Activated T-cell treated with anti-CD3 and anti-CD28 coated beads for 24 hours (primary cell): ENCODE results near the gene APBA2.
A peak's percentile ranks its signal among the peaks of the same experiment; 100 is the strongest.

Source experiments
- DNase-seq: peaks from one replicate; pipeline ENCODE4 v3.0.0-alpha.2; 2020; ENCODE audit warnings: low read depth

Gene APBA2

GRCh38 chr15:28935316-28935715 is 49.5 kb downstream of the APBA2 start:
- peak; percentile 29 for DNase-seq

GRCh38 chr15:28936081-28936480 is 50.3 kb downstream of the APBA2 start:
- no peak for DNase-seq

- no peak for DNase-seq
Observed at GRCh38 chr15:28936481-28936881, 50.7 kb downstream of the APBA2 start.

GRCh38 chr15:28937271-28937670 is 51.5 kb downstream of the APBA2 start:
- DNase-seq = no peak

GRCh38 chr15:28942046-28942445 is 56.3 kb downstream of the APBA2 start:
- no peak for DNase-seq

- no peak for DNase-seq
Observed at GRCh38 chr15:28942571-28942970, 56.8 kb downstream of the APBA2 start.

GRCh38 chr15:28943146-28943545 is 57.4 kb downstream of the APBA2 start:
- DNase-seq = no peak

GRCh38 chr15:28943611-28944230 is 57.9 kb downstream of the APBA2 start:
- DNase-seq = no peak

GRCh38 chr15:28944286-28944685 is 58.5 kb downstream of the APBA2 start:
- DNase-seq = no peak

- DNase-seq = no peak
Observed at GRCh38 chr15:28944696-28945300, 59.0 kb downstream of the APBA2 start.

- no peak for DNase-seq
Observed at GRCh38 chr15:28945626-28946230, 60.0 kb downstream of the APBA2 start.

- DNase-seq = no peak
Observed at GRCh38 chr15:28946803-28947202, 61.0 kb downstream of the APBA2 start.

GRCh38 chr15:28947221-28947674 is 61.5 kb downstream of the APBA2 start:
- DNase-seq = no peak

- no peak for DNase-seq
Observed at GRCh38 chr15:28948036-28948435, 62.3 kb downstream of the APBA2 start.

- no peak for DNase-seq
Observed at GRCh38 chr15:28950916-28951315, 65.1 kb downstream of the APBA2 start.

GRCh38 chr15:28952666-28953491 is 67.1 kb downstream of the APBA2 start:
- DNase-seq = no peak

- DNase-seq = no peak
Observed at GRCh38 chr15:28953573-28954195, 67.9 kb downstream of the APBA2 start.

- no peak for DNase-seq
Observed at GRCh38 chr15:28954466-28955159, 68.8 kb downstream of the APBA2 start.

GRCh38 chr15:28955160-28955992 is 69.6 kb downstream of the APBA2 start:
- DNase-seq = no peak

GRCh38 chr15:28955993-28956421 is 70.2 kb downstream of the APBA2 start:
- no peak for DNase-seq

- no peak for DNase-seq
Observed at GRCh38 chr15:28956491-28956890, 70.7 kb downstream of the APBA2 start.
